ENCODE data around the gene NCK2.
"Not testable (repeated sequence)": the region's sequence is repeated elsewhere in the genome, so short reads cannot be mapped to it uniquely, and the experiment has no call there.

NCK2 gene

GRCh38 chr2:105890856-105891255 lies 146.1 kb downstream of the NCK2 start:
- DNase-seq (ENCODE audit: low read depth in 2 of 2): no peak

DNA sequence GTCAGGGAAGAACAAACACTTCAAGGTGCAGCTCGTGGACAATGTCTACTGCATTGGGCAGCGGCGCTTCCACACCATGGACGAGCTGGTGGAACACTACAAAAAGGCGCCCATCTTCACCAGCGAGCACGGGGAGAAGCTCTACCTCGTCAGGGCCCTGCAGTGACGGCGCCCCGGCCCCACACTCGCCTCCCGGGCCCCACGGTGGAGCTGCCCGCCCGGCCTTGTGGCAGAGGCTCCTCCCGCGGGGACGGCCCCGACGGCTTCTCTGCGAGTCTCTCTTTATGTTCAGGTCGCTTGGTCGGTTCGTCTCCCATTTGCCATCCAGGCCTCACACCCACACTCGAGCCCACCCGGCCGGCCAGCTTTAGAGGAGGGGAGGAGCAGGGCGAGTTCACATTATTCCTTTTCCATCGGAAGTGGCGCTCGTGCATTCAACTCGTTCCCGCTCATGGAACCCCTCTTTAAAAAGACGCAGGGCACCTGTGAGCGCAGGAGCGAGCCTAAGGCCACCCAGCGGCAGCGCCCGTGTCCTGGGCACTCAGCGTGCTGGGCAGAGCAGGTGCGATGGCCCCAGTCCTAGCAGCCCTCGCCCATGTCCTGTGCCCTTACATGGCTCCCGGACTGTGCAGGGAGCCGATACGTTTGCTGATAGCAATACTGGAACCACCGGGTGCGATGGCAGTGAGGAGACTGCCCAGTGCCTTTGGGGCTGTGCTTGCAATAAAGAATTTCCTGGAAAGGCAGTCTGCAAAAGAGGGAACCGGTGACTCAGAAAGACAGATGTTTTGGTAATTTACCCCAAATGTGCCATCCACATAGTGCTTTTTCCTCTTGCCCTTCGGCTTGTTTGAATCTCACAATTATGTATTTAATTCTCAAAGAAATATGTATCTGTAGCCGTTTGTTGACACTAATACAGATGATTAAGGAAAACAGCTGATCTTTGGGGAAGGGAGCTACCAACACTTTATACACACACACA lies 148.6 kb downstream of the NCK2 start:
- DNase-seq (ENCODE audit: low read depth in 2 of 2): no peak

GRCh38 chr2:105894327-105894944 lies 149.7 kb downstream of the NCK2 start:
- DNase-seq (ENCODE audit: low read depth in 2 of 2): no peak

DNA sequence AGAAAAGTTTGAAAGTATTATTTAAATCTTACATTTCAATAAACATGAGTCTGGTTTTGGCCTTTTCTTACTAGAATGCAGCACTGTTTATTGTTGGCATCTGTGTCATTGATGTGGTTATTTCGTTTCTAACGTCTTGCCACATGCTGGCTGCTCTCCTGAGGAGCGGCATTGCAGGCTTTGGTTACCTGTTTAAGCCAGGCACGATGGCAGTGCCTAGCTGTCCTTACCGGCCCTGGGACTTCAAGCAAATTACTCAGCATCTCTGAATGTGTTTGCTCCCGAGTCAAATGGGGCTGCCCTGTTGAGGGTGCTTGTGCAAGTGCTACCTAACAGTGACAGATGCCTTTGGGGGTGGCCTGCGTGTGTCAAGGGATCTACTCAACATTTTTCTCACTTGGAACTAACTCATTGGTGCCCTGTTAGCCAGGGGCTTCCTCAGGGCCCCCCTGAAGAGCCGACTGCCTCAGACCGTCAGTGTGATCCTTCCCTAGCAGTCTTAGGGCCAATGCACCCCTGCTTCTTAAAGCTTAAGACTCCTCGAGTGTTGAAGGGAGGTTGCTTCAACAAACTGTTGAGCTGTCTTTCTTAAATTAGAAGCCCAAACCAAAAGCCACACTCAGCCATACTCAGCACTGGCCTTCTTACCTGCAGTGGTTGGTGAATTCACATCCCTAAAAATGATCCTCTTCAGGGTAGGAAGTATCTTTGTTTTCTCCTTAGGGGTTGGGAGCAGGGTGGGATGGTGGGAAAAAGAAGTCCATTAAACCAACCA lies 151.5 kb downstream of the NCK2 start:
- DNase-seq (ENCODE audit: low read depth in 2 of 2): no peak

- DNase-seq (ENCODE audit: low read depth in 2 of 2): no peak
These were observed 152.1 kb downstream of the NCK2 start for GRCh38 chr2:105896765-105897163.

DNA sequence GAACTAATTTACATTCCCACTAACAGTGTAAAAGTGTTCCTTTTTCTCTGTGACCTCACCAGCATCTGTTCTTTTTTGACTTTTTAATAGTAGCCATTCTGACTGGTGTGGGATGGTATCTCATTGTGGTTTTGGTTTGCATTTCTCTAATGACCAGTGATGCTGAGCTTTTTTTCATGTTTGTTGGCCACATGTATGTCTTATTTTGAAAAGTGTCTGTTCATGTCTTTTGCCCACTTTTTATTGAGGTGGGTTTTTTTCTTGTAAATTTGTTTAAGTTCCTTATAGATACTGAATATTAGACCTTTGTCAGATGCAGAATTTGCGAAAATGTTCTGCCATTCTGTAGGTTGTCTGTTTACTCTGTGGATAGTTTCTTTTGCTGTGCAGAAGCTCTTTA lies 153.0 kb downstream of the NCK2 start:
- not testable (repeated sequence) for DNase-seq (ENCODE audit: low read depth in 2 of 2)

GRCh38 chr2:105903051-105903674 lies 158.5 kb downstream of the NCK2 start:
- DNase-seq (ENCODE audit: low read depth in 2 of 2): no peak

- no peak for DNase-seq (ENCODE audit: low read depth in 2 of 2)
These were observed 160.2 kb downstream of the NCK2 start for GRCh38 chr2:105904938-105905337.

DNA sequence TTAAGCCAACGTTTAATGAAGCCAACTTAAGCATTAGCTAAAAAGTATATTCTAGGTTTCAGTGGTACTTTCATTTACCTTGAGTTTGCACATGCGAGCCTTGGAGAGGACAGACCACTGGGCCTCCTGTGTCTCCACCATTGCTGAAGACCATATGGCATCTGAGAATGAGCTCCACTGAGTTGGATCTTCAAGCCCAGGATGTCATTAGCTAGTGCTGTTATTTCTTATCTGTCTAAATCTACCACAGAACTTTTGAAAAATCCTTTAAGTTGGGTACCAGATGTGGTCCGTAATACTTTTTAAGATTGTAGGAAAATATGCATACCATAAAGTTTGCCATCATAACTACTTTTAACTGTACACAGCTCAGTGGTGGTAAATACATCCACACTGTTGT lies 161.8 kb downstream of the NCK2 start:
- no peak for DNase-seq (ENCODE audit: low read depth in 2 of 2)

GRCh38 chr2:105907184-105907583 lies 162.5 kb downstream of the NCK2 start:
- DNase-seq (ENCODE audit: low read depth in 2 of 2): no peak

DNA sequence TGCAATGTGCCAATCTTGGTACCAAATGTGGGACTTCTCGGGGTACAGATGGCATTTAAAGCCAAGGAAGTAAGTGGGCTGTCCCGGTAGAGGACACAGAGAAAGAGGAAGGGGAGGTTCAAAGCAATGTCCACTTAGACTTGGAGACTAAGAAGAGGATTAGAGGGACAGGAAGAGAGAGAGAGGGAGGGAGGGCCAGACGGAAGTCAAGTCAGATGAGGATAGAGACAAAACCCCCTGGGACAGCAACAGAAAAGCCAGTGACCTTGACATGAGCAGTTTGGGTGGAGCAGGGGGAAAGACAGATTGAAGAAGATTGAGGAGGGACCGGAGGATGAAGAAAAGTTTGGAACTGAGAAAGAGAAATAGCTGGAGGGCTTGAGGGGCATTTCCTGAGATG lies 164.5 kb downstream of the NCK2 start:
- no peak for DNase-seq (ENCODE audit: low read depth in 2 of 2)

DNA sequence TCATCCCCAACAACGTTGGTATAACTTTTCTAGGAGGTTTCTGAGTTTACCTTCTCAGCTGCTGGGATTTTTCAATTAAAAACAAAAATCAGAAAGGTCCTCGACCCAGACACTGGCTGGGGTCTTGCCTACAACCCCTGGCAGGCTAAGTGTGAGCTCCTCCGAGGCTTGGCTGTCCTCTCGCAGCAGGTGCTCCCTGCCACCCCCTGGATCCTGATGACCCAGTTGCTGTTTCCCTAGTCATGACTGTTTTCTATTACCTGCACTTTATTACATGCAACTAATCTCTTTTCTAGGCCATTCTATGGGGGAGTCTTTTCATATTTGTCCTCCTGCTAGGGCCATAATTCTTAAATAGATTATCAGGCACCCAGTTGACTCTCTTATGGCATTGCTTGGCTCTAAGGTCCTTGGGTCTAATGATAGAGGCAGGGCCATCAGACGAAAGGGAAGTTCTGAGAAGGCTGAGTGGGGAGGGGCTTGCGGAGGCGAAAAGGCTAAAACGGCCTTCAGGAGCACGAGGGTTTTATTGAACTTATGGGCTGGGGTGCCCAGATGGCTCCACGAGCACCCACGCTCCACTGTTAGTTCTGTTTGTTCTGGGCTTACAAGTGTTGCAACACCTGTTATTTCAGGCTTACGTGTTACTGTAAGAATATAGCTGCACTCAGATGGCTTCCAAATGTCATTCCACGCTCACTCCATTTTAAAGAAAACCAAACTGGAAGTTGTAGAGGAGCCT lies 166.0 kb downstream of the NCK2 start:
- DNase-seq (ENCODE audit: low read depth in 2 of 2): no peak

DNA sequence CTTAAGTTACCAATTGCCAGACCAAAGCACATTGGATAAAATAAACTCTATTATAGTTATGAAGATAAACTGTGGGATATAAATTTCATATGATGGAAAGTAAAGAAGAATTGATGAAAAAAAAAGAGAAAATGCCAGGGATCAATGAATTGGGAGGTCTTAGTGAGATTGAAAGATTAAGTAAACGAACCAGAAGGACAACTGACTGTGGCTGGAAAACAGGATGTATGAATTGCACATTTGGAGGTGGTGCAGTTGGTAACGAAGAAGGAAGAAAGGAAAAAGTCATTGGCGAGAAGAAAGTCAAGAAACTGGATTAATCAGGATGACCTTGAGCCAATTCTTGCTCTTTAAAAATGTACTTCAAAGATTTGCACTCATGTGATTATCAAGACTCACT lies 166.7 kb downstream of the NCK2 start:
- no peak for DNase-seq (ENCODE audit: low read depth in 2 of 2)

DNA sequence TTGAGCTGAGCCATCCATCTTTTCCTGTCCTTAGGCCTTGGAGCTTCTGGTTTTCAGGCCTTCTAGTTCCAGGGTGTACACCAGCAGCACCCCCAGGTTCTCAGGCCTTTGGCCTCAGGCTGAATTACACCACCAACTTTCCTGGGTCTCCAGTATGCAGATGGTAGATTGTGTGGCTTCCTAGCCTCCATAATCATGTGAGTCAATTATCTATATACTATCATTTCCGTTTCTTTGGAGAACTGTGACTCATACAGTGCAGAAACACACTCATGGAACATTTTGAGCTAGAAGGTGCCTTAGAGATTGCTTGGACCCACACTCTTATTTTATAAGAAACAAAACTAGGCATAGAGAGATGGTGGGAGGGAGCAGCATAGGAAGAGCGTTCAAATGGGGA lies 167.4 kb downstream of the NCK2 start:
- DNase-seq (ENCODE audit: low read depth in 2 of 2): no peak

DNA sequence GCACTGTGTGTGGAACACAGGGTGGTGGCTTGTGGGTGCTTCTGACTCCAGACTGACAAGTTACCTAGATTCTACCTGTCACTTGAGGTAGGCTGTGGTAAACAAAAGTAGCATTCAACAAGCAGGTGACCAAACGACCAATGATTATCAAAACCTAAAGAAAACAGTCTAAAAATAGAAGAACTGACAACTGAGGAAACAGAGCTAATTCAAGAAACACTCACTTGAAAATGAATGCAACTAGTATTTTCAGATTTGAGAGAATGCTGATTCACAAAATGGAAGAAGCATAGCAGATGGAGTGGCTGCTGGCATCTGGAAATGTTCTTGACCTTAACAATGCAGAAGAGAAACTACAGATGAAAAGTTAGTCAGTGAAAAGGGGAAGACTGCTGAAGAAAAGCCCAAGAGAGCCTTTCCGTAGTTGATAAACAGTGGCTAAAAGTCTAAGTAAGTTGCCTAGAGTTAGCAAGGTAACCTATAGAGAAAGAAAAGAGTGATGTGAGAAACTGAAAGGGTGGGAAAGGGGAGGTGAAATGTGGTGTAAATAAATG lies 170.4 kb downstream of the NCK2 start:
- DNase-seq (ENCODE audit: low read depth in 2 of 2): no peak

DNA sequence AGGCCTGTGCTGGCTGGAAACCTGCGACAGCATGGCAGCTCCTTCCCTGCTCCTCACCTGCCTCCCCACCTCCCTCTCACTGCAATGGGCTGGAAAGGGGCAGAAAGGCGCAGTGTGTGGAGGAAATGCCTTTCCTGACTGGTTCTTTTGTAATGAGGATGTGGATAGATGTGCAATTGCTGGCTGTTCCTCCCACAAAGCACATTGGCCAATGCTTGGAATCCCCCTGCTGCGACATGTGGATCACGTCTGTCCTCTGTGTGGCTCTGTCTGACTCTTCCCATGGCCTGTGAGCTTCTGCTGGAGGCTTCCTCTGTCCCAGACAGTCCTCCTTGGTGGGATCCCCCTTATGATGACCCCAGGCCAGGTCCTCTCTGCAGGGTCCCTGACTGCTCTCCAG lies 172.5 kb downstream of the NCK2 start:
- no peak for DNase-seq (ENCODE audit: low read depth in 2 of 2)

- DNase-seq (ENCODE audit: low read depth in 2 of 2): no peak
These were observed 173.0 kb downstream of the NCK2 start for GRCh38 chr2:105917688-105918087.

DNA sequence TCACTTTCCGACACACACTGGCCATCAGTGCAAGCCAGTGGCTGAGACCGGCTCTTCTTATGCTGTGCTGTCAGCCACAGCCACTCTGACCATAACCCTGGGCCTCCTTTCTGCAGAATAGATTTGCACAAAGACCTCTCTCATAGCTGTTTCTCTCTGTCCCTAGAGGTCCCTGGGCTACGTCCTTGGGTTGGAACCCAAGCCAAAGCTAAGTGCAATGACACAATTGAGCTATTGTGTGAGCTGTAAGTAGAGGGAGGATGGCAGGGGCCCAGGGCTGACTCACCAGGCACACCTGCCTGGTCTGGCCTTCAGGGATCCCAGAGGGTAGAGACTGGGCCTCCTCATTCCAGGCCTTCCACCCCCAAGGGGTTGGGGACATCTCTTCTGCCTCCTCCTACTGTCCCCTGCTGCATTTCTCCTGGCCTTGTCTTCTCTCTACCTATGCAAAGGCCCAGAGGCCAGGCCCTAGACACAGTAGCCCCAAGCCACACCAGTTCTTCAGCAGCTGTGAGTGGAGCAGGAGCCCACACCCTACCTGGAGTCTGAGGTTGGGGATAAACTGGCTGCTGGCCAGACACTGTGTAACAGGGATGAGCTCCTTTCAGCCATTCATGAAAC lies 174.6 kb downstream of the NCK2 start:
- no peak for DNase-seq (ENCODE audit: low read depth in 2 of 2)

DNA sequence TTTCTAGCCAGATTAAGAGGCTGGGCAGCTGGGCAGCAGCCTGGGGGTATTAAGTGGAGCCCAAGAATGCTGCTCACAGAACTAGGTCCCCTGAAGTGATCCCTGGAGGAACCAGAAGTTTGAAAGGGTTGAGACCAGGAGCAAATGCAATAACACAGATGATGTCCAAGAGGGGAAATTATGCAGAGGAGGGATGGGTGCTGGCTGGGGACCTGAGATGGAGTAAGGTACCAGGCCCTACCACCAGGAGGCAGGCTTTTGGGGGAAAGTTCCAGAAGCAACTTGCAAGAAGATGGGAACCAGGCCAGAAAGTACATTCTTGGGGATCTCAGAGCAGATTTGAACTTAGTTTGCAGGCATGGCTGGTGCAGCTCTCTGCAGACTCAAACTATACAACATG lies 175.1 kb downstream of the NCK2 start:
- DNase-seq (ENCODE audit: low read depth in 2 of 2): peak in 1 of 2 experiments; percentile 8

DNA sequence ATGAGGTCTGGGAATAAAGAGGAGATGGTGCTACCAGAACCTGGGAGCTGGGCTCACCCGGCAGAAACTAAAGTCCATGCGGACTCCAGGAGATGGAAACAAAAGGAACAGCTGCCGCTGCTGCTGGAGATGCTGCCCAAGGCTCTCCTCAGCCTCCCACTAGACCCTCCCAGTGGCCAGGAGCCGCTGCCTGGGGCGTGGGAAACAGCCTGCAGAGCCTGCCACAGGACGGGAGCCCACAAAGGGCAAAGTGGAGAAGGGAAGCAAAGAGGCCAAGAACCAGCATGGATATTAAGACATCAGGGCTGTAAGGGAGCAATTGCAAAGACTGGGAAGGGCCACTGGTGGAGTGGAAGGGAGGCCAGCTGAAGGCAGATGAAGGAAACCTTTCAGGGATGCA lies 179.6 kb downstream of the NCK2 start:
- DNase-seq (ENCODE audit: low read depth in 2 of 2): no peak
